COR-L47 (cell line): ENCODE measurements around the gene KIAA1549.
A peak's percentile ranks its signal among the peaks of the same experiment; 100 is the strongest.
"Not testable (repeated sequence)": the region's sequence is repeated elsewhere in the genome, so short reads cannot be mapped to it uniquely, and the experiment has no call there.

Experiments
- DNase-seq: peaks from one replicate; lab custom pipeline; 2025; lab: John Stamatoyannopoulos, UW

Gene KIAA1549

DNA sequence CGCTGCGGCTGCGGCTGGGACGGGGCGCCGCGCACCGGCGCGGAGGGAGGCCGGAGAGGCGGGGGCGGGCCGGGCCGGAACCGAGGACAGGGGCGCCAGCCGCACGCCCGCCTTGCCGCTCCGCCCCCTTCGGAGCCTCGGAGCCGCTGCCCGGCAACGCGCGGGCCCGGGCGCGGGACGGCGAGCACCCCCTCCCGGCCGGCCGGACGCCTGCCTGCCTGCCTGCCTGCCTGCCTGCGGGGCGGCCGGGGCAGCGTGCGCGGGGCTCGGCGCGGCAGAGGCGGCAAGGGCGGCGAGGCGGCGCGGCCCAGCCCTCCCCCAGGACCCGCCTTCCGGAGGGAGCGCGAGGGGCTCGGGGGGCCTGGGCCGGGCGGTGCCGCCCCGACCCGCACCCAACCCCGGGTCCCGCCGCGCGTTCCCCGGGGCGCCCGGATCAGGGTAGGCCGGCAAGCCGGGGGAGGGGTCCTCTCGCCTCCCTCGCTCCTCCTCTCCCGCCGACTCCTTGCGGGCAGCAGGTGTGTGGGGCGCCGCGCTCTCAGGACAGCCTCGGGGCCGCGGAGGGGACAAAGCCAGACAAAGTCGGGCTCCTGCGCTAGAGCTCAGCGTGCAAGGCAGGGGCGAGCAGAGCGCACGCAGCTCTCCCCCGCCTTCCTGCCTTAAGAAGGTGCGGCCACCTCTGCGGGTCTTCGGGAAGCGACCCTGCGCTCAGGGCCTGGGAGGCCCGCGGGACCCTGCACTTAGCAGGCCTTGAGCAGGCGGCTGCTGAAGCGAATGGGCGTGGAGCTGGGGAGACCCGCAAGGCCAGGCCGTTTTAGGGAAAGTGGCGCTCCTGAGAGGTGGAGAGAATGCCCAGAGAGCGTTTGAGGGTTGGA is at the start of gene KIAA1549:
TSS of gene KIAA1549 (minus strand) at position 58 of the 872 bp plus-strand sequence. CDS start 120 bp downstream, outside the sequence.
- peak; percentile 59 for DNase-seq

DNA sequence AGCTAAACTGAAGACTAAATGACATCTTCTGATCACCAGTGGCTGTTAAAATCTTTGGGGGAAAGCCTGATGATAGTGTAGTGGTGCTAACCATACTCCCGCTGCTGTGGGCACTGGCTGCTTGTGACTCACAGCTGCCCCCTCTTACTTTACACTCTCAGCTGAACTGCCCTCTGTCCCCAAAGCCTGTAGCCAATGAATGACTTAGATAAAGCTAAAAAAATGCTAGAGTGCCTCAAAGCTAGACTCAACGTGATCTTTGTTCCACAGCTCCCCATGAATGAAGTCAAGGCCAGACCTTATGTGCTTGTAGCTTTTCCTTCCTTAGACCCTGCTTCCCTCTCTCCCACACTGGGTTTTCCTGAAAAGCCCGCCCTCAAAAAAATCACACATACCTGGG is 48.2 kb upstream of the KIAA1549 start:
- no peak for DNase-seq

DNA sequence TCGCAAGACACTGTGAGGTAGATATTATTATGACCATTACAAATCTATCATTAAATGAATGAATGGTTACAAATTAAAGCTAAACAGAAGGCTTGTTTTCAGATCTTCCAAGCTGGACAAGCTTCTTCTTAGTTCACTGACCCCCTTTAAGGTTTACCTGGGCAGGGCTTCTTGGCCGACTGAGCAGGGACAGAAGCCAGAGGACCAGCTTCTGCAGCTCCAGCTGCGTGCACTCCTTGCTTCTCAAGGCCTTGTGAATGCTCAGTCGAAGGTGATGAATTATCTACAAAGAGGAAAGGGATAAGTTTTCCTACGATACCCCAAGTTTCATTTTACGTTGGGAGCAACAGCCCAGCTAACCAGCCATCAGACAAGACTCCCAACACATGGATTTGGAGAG is 45.4 kb upstream of the KIAA1549 start:
- no peak for DNase-seq

DNA sequence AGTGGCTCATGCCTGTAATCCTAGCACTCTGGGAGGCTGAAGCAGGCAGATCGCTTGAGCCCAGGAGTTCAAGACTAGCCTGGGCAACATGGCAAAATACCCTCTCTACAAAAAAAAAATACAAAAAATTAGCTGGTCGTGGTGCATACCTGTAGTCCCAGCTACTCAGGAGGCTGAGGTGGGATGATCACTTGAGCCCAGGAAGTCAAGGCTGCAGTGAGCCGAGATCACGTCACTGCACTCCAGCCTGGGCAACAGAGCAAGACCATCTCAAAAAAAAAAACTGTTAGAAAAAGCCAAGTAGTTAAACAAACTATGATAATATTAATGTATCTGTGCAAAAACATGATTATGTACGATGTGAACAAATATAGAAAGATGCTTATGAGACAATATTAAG is 44.7 kb upstream of the KIAA1549 start:
- not testable (repeated sequence) for DNase-seq

DNA sequence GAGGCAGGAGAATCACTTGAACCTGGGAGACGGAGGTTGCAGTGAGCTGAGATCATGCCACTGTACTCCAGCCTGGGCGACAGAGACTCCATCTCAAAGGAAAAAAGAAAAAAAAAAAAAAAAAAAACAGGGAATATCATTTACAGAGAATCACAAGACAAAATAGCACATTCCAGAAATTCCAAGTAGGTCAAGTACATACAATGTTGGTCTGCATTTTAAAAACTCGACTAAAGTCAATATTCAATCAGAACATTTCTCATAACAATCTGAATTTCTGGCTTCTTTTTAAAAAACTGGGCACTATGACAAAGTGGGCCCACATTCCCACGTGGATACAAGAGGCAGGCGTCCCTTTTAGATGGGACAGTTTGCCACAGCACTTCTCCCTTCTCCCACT is 41.9 kb upstream of the KIAA1549 start:
- DNase-seq, result no peak

DNA sequence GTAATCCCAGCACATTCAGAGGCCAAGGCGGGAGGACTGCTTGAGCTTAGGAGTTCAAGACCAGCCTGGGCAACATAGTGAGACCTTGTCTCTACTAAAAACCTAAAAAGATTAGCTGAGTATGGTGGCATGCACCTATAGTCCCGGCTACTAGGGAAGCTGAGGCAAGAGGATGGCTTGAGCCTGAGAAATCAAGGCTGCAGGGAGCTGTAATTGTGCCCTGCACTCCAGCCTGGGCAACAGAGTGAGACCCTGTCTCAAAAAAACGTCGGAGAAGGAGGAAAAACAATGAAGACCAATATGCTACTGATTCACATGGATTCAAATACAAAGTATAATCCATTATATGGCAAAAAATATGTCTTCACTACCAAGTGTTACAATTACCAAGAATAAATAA is 41.1 kb upstream of the KIAA1549 start:
- DNase-seq, result no peak

DNA sequence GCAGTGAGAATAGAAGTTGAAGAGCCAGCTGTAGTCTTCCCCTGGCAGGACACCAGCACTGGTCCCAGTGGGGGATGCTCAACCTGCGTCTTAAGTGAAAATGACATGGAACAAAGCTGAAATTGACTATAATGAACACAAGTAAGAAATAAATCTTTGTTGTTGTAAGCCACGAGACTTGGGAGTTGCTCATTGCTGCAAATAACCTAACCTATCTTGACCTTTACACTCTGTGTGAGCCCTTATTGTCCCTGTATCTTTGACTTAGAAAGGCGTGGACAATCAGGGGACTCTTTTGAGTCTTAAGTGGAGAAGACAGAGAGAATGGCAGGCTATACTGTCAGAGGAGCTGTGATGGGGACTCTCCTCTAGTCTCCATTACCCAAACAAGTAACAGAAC is 37.7 kb upstream of the KIAA1549 start:
- DNase-seq, result no peak

DNA sequence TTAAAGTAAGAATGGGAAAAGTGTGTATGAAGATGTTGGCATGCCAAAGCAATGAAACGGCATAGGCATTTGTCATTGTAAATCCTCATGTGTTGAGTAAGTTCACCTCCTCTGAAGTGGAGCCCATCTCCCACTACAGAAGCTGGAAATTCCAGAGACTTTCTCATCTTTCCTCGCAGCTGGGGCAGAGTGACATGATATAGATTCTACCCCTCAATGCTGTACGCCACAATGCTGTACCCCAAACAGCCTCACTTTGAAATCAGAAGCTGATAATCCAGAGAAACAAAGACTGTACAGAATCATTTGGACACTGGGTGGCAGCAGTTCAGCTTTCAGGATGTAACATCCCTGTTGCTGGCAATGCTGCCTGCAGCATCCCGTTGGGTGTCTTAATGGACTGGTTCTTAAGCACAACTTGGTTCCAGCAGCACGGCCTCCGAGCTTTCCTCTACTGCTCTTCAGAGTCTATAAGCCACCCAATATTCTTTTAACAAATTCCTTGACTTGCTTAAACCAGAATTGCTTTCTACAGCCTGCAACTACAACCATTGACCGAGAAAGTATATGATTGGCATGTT is 35.8 kb upstream of the KIAA1549 start:
- DNase-seq, result peak; percentile 79

DNA sequence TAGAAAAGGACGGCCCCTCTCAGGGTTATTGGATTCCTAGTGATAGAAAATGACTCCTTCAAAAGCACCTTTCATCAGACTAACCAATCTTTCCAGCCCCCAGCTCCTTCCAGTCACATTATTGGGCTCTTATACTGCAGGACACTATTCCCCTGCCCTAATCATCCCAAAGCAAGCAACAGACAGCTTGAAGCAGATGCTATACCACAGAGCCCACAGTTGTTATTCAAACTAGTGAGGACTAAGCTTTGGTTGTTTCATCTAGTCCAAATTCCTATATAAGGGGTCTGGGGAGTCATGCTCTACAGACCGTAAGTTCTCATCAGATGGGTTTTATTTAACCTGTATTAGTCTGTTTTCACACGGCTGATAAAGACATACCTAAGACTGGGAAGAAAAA is 30.2 kb upstream of the KIAA1549 start:
- DNase-seq, result no peak

DNA sequence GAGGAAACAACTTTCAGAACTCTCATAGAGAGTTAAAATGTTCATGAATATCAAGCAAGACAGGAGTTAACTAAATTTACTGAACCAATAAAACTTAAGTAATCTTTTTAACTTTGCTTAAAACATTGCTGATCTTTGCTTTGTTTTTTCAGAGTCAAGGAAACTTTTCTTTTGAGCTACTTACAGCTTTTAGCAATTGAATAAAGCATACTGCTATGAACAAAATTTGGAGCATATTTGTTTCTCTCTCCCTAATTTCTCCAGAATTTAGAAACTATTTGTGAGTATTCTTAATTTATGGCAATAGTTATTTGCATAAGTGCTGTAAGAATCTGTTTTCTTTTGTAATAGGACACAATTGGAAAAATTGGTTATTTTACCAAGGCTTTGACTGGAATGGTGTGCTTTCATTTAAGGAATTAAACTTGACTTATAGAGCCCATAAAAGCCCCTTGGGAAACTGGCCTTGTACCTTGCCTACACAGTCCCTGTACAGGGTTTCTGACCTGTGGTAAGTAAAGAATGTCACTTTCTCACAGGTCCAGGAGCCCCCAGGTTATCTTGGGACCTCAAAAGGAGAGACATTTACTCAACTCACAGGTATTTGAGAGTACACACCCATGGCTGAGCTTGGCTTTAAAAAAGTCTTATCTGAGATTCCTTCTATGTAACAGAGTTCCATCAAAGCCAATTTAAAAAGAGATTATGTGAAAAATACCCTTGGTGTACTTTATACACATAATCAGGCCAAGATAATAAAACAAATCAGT is 23.3 kb upstream of the KIAA1549 start:
- DNase-seq, result no peak

DNA sequence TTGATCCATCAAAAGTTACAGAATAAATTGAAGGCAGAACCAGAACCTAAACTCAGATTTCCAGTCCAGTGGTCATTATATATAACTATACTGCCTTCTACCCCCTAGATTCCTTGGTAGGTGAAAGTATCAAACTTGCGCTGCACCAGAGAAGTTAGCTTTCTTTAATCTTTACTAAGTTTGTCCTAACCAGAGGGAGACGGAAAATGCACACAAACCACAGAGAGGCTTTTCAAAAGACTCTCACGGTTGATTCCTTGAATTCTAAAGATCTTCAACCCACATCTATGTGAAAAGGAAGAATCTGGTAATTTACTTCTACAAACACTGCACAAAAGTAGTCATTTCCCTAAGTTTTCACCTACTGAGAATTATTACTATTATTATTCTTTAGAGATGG is 18.2 kb upstream of the KIAA1549 start:
- DNase-seq, result no peak

DNA sequence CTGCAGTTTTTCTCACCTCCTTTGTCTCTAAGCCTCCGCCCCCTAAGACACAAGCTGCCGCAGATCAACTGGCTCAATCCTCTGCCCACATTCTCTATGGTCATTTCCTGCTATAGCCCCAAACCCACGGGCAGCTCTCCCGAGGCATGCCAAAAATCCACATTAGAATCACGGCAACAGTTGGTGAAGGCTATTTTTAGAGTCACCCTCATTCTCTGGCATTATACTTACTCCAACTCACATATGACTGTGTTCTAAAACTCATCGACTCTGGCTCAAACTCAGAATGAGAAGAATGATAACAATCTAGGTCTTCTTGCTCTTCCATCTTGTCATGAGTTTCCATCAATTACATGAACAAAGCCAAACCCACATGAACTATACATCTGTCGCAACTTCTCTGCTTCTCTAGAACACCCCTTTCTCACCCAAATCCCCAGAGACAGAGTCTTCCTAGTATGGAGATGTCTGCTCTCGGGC is 10.9 kb upstream of the KIAA1549 start:
- no peak for DNase-seq

DNA sequence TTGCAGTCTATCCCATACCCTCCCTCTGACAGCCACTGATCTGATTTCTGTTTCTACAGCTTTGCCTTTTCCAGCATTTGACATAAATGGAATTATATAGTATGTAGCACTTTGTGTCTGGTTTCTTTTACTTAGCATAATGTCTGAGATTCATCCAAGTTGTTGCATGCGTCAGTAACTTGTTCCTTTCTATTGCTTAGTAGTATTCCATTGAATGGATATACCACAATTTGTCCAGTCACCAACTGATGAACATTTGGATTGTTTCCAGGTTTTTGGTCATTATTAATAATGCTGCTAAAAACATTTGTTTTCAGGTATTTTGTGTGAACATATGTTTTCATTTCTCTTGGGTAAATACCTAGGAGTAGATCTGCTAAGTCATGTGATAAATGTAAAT is 6.5 kb upstream of the KIAA1549 start:
- no peak for DNase-seq

DNA sequence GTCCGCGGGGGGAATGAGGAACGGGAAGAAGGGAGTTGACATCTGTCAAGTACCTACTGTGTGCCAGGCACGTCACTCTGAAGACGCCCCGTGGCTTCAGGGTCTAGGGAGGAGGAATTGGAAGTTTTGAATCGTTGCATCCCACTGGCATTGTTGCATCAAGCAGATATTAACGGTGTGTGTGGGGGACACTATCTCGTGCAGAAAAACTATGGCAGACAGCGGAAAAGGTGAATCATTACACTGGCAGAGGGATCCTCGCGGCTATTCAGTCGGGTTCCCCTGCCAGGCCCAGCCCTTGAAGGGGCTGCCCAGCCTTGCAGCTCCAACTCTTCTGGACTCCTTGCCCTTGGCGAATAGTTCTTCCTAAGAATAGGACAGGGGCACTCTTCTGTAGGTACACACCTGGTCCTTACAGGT is 1.0 kb upstream of the KIAA1549 start:
- DNase-seq, result no peak

DNA sequence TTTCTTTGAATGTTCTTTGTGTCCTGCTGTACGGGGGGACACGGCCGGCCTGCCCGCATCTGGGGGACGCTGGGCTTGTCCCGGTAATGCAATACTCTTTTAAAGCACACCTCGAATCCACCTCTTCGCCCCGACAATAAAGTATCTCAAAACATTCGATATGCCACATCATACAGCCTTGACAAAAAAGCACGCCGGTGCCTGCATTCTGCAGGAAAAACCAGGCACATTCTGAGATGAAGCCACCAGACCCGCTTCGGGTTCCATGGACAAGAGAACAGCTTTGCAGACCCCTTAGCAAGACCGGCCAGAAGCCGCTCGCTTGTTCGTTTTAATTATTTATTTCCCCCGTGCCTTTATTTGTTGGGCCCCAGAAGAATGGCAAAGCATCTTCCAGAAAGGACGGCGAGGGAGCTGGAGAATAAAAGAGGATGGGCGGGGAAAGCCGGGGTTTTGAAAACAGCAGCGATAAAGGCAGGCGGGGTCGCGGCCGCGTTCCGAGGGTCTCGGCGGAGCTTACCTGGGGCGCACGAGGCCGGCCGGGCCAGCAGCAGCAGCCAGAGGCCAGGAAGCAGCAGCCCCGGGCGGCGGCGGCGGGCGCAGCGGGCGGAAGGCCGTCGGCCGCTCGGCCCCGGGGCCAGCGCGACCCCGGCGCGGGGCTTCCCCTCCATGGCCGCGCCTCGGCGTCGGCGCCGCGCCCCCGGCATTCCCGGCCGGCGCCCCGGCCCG is 462 bp downstream of the KIAA1549 start:
- DNase-seq, result no peak

DNA sequence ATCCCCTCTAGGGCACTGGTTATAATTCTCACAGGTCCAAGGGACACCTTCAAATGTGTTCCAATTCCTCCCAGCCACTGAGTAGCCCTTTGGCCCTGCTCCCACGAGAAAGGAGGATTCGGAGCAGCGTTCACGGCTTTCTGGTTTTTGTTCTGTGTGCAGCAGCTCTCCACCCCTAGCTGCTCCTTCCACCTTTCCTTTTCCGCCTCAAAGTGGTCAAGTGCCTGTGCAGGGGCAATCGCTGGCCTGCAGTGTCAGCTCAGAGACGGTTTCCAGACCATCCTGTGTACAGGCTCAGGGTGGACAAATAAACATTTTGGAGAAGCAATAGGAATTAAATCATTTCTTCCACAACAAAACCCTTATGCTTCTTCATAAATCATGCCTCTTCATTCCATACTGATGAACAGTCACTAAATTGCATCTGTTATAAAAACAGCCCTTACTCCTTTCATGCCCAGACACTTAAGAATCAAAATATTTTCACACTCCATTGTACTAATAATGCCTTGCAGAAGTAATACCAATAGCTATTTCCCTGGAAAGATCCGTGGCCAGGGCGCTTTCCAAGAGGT is 1.1 kb downstream of the KIAA1549 start:
- DNase-seq, result no peak

DNA sequence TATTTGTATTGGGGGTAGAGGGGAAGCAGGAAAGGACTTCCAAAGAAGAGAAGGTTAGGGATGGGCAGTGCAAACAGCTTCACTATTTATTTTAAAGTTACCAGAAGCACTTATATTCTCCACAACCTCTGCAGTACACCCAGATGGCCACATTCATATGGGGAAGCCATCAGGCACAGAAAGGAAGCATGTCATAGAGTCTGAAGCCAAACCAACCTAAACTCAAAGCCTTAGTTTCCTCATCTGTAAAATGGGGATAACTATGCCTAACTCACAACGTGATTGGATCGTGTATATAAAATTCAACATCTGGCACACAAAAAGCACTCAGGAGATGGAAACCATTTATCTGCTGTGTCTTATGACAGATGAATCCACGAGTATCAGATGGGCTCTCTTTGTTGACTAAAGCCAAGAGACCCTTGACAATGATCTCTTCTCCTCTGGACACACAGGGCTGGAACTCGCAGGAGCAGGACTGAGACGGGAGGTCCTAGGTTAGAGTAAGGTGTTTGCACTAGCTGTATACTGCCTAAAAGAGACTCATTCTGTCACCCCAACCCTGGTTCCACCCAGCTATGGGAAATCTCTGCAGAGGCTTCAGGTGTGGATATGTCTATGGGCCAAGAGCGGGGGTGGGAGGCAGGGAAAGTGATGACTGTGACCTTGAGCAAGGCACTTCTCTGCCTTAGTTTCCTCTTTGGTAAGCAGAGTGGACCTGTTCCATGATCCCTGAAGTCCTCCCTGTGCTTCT is 1.8 kb downstream of the KIAA1549 start:
- DNase-seq, result no peak

DNA sequence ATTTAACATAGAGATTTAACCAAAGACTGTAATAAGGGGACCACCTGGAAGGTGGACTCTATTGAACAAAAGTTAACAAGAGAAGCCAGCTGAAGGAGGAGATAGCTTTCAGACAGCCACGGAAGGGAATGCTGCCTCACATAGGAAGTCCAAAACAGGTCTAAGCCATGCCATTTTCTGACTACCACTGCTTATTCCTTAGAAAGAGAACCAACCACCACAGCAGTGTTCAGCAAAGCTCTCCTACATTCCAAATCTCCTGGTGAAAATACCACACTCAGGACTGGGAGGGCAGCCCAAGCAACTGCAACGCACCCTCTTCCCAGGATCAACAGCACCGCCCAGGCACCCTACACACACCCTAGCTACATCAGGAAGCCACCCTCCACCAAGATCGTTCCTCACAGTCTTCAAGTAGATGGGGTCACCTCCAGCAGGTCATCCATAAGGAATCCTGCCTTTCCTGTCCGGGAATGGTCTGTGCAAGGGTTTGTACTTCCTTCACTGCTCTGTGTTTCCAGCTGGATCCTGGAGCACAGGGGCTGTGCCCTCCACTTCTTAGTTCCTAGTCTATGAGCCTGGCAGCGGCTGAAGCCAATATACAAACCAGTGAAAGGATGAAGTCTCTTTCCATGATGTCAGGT is 2.5 kb downstream of the KIAA1549 start:
- peak; percentile 11 for DNase-seq

DNA sequence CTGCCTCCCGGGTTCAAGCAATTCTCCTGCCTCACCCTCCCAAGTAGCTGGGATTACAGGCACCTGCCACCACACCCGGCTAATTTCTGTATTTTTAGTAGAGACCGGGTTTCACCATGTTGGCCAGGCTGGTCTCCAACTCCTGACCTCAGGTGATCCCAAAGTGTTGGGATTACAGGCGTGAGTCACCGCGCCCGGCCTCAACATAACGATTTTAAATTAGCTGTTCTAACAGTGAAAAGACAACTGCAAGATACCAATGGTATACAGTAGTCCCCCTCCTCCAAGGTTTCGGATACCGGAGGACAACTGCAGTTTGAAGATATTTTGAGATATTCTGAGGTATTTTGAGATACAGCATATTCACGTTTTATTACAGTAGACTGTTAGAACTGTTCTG is 5.0 kb downstream of the KIAA1549 start:
- not testable (repeated sequence) for DNase-seq

DNA sequence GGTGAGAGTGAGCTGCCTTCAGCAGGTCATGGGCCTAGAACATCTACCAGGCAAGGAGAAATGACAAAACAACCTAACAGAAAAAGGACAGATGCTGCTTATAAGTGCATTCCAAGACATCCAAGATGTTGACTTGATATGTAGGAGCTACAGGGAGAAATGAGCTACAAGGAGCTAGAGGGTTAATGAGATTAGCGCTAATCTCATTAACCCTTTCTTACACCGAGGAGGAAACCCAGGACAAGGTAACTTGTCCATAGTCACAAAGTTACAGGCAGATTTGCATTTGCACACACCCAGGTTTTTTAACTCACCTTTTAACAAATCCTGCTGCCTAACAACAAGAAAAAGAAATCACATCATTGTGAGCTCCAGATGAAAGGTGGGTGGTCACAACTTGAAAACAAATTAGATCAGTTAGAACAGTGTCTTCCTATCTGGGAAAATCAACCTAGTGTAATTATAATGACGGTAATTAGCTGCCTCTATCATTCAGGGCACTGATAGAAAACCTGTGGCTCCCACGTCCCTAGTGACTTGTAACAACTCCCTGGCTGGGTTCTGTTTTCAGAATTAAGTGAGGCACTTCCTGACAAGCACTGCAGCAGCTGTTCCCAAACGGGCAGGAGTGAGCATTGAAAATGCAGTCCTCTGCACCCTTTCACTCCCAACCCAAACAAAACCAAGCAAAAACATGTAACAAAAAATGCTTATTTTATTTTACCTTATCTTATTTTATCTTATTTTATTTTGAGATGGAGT is 5.7 kb downstream of the KIAA1549 start:
- peak; percentile 40 for DNase-seq
